Liver (tissue), 9 donors: Measurements from ENCODE around the gene HDLBP. TPM values are rescaled to one million over a fixed set of nuclear protein-coding genes. Genes with fewer than 3 reads are reported as not detected.

Experiments used
- DNase-seq: peaks from one replicate; pipeline ENCODE4 v3.0.0-alpha.2; 2017; ENCODE audit warnings: low spot score
- H3K27ac ChIP-seq, 2 donors: one replicate each; pipeline ENCODE4 v1.7.0; 2013; ENCODE audit warnings: inconsistent platforms in 2 of 2, low read length in 2 of 2, control low read depth in 1 of 2, low read depth in 1 of 2, mild to moderate bottlenecking in 1 of 2
- H3K27me3 ChIP-seq, 4 donors: one replicate each; pipeline versions ENCODE4 v1.6.1 to v1.7.0; 2013; ENCODE audit warnings: low read length in 3 of 4, inconsistent platforms in 1 of 4, mild to moderate bottlenecking in 1 of 4, moderate library complexity in 1 of 4; ENCODE audit not compliant: control insufficient read depth in 4 of 4, insufficient read depth in 4 of 4
- H3K36me3 ChIP-seq, 4 donors: one replicate each; pipeline versions ENCODE4 v1.6.1 to v1.7.0; 2013; ENCODE audit warnings: low read length in 3 of 4, mild to moderate bottlenecking in 3 of 4, low read depth in 1 of 4, moderate library complexity in 1 of 4; ENCODE audit not compliant: control insufficient read depth in 4 of 4, insufficient read depth in 3 of 4
- H3K4me1 ChIP-seq, 4 donors: one replicate each; pipeline versions ENCODE4 v1.6.1 to v1.7.0; 2013; ENCODE audit warnings: low read length in 3 of 4, mild to moderate bottlenecking in 3 of 4, moderate library complexity in 1 of 4; ENCODE audit not compliant: control insufficient read depth in 4 of 4, insufficient read depth in 4 of 4
- H3K4me3 ChIP-seq, 3 donors: one replicate each; pipeline versions ENCODE4 v1.6.1 to v1.7.0; 2013; ENCODE audit warnings: low read length in 3 of 3, control low read depth in 1 of 3, low read depth in 1 of 3, mild to moderate bottlenecking in 1 of 3
- H3K9ac ChIP-seq, 2 donors: one replicate each; pipeline ENCODE4 v1.7.0; 2013; ENCODE audit warnings: low read length in 2 of 2, mild to moderate bottlenecking in 2 of 2, moderate library complexity in 2 of 2, control low read depth in 1 of 2, low read depth in 1 of 2
- H3K9me3 ChIP-seq, 4 donors: one replicate each; pipeline versions ENCODE4 v1.6.1 to v1.7.0; 2013; ENCODE audit warnings: low read length in 3 of 4; ENCODE audit not compliant: control insufficient read depth in 4 of 4
- CTCF ChIP-seq: fragments of 150-350 bp; IDR thresholded peaks from 2 replicates; pipeline ENCODE4 v1.5.1; 2017; ENCODE audit warnings: improper control_type of control experiment, low read depth, low read length; ENCODE audit not compliant: missing input control
- EGR1 ChIP-seq, 2 donors: IDR thresholded peaks; 2 replicates each; pipeline ENCODE4 v1.6.1; 2016 to 2018; ENCODE audit warnings: antibody characterized with exemption in 2 of 2, low read depth in 2 of 2
- FOXA1 ChIP-seq: IDR thresholded peaks from 2 replicates; pipeline ENCODE4 v1.6.1; 2016; ENCODE audit warnings: antibody characterized with exemption
- GABPA ChIP-seq, 2 donors: IDR thresholded peaks in 1 of 2; conservative IDR thresholded peaks in 1 of 2; 2 replicates each; pipeline ENCODE4 v1.6.1; 2016; ENCODE audit warnings: antibody characterized with exemption in 2 of 2, mild to moderate bottlenecking in 1 of 2, moderate library complexity in 1 of 2
- HNF4A ChIP-seq, 2 donors: conservative IDR thresholded peaks; 2 replicates each; pipeline ENCODE4 v1.6.1; 2016; ENCODE audit warnings: antibody characterized with exemption in 2 of 2, mild to moderate bottlenecking in 2 of 2
- HNF4G ChIP-seq: IDR thresholded peaks from 2 replicates; pipeline ENCODE4 v1.6.1; 2016; ENCODE audit warnings: antibody characterized with exemption
- MAX ChIP-seq: IDR thresholded peaks from 2 replicates; pipeline ENCODE4 v1.6.1; 2016; ENCODE audit warnings: antibody characterized with exemption
- NR2F2 ChIP-seq: IDR thresholded peaks from 2 replicates; pipeline ENCODE4 v1.6.1; 2016; ENCODE audit warnings: antibody characterized with exemption
- RAD21 ChIP-seq, 2 donors: IDR thresholded peaks; 2 replicates each; pipeline ENCODE4 v1.6.1; 2016; ENCODE audit warnings: antibody characterized with exemption in 2 of 2, mild to moderate bottlenecking in 2 of 2
- RXRA ChIP-seq, 2 donors: IDR thresholded peaks; 2 replicates each; pipeline ENCODE4 v1.6.1; 2017 to 2018; ENCODE audit warnings: antibody characterized with exemption in 2 of 2, mild to moderate bottlenecking in 1 of 2
- SP1 ChIP-seq: IDR thresholded peaks from 2 replicates; pipeline ENCODE4 v1.6.1; 2018; ENCODE audit warnings: antibody characterized with exemption, mild to moderate bottlenecking
- TAF1 ChIP-seq: conservative IDR thresholded peaks from 2 replicates; pipeline ENCODE4 v1.6.1; 2016; ENCODE audit warnings: antibody characterized with exemption, mild to moderate bottlenecking
- YY1 ChIP-seq: IDR thresholded peaks from 2 replicates; pipeline ENCODE4 v1.6.1; 2016; ENCODE audit warnings: antibody characterized with exemption, mild to moderate bottlenecking
- WGBS: extraction: QIAGEN DNeasy Blood & Tissue Kit; methylation state at CpG from one replicate; pipeline ENCODE4 v1.1.7; 2013; 5-methylcytosine and 5-hydroxymethylcytosine counted together
- polyA plus RNA-seq, 2 donors: library from polyadenylated mRNA; stranded (reverse) in 1 of 2; unstranded in 1 of 2; fragments of 200-250 nt in 1 of 2; fragments of >200 nt in 1 of 2; fragmentation: Nextera tagmentation in 1 of 2; extraction: Ambion mirVana in 1 of 2; gene quantifications; one replicate each; pipeline versions ENCODE4 v1.2.1 to v1.2.3, GENCODE V29; 2013 to 2015
- total RNA-seq, 2 donors: library from RNA; depleted of rRNA; stranded (reverse); fragments of >200 nt; gene quantifications; one replicate each; pipeline ENCODE4 v1.2.3, GENCODE V29; 2014
- TF ChIP-seq, protein P1 (sequence below): IDR thresholded peaks from 2 replicates; pipeline ENCODE4 v1.6.1; 2016; ENCODE audit warnings: antibody characterized with exemption, mild to moderate bottlenecking
- TF ChIP-seq, protein P2 (sequence below): IDR thresholded peaks from 2 replicates; pipeline ENCODE4 v1.6.1; 2016; ENCODE audit warnings: antibody characterized with exemption
- TF ChIP-seq, protein P3 (sequence below): IDR thresholded peaks from 2 replicates; pipeline ENCODE4 v1.6.1; 2016; ENCODE audit warnings: antibody characterized with exemption
- donor health status: healthy.
- donor health status: healthy.
- donor health status: healthy.
- donor health status: healthy.
- donor health status: healthy.

Gene HDLBP
- total and polyA plus RNA-seq, 4 donors: 219 to 580 (median 258) TPM

GRCh38 chr2:241325257-241325656, 9.8 kb upstream of the HDLBP start:
- Histone ChIP-seq H3K27me3 (no peaks in the 10 kb centered on the region), H3K9ac (no peak overlapping the region), H3K27ac (no peak overlapping the region), H3K9me3 (no peaks in the 10 kb centered on the region), H3K4me3 (no peak overlapping the region), H3K4me1 (peaks cover 8 to 17% (median 13%) of the 10 kb centered on the region in 4 donors), H3K36me3 (peaks cover 10 to 13% (median 11%) of the 10 kb centered on the region in 4 donors)
- 95% methylated on average over 1 of the region's 1 CpG for WGBS
- TF ChIP-seq HNF4A (conservative IDR thresholded peaks at IDR 0.05) (no peak), HNF4G (no peak), TAF1 (no peak), MAX (no peak), RXRA (IDR thresholded peaks at IDR 0.05) (no peak), GABPA (IDR thresholded peaks at IDR 0.05 in 1 of 2, conservative IDR thresholded peaks at IDR 0.05 in 1 of 2) (no peak), NR2F2 (no peak), YY1 (no peak)
- no peak for DNase-seq

GRCh38 chr2:241324775-241325174, 9.3 kb upstream of the HDLBP start:
- no peak overlapping the region for H3K4me3 ChIP-seq
- DNase-seq: no peak
- H3K4me1 ChIP-seq: peaks cover 8 to 22% (median 17%) of the 10 kb centered on the region in 4 donors
- no peak overlapping the region for H3K27ac ChIP-seq
- H3K27me3 ChIP-seq: no peaks in the 10 kb centered on the region
- peaks cover 7 to 10% (median 9%) of the 10 kb centered on the region in 4 donors for H3K36me3 ChIP-seq
- TF ChIP-seq, protein P1, sequence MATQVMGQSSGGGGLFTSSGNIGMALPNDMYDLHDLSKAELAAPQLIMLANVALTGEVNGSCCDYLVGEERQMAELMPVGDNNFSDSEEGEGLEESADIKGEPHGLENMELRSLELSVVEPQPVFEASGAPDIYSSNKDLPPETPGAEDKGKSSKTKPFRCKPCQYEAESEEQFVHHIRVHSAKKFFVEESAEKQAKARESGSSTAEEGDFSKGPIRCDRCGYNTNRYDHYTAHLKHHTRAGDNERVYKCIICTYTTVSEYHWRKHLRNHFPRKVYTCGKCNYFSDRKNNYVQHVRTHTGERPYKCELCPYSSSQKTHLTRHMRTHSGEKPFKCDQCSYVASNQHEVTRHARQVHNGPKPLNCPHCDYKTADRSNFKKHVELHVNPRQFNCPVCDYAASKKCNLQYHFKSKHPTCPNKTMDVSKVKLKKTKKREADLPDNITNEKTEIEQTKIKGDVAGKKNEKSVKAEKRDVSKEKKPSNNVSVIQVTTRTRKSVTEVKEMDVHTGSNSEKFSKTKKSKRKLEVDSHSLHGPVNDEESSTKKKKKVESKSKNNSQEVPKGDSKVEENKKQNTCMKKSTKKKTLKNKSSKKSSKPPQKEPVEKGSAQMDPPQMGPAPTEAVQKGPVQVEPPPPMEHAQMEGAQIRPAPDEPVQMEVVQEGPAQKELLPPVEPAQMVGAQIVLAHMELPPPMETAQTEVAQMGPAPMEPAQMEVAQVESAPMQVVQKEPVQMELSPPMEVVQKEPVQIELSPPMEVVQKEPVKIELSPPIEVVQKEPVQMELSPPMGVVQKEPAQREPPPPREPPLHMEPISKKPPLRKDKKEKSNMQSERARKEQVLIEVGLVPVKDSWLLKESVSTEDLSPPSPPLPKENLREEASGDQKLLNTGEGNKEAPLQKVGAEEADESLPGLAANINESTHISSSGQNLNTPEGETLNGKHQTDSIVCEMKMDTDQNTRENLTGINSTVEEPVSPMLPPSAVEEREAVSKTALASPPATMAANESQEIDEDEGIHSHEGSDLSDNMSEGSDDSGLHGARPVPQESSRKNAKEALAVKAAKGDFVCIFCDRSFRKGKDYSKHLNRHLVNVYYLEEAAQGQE: no peak
- TF ChIP-seq, protein P2, sequence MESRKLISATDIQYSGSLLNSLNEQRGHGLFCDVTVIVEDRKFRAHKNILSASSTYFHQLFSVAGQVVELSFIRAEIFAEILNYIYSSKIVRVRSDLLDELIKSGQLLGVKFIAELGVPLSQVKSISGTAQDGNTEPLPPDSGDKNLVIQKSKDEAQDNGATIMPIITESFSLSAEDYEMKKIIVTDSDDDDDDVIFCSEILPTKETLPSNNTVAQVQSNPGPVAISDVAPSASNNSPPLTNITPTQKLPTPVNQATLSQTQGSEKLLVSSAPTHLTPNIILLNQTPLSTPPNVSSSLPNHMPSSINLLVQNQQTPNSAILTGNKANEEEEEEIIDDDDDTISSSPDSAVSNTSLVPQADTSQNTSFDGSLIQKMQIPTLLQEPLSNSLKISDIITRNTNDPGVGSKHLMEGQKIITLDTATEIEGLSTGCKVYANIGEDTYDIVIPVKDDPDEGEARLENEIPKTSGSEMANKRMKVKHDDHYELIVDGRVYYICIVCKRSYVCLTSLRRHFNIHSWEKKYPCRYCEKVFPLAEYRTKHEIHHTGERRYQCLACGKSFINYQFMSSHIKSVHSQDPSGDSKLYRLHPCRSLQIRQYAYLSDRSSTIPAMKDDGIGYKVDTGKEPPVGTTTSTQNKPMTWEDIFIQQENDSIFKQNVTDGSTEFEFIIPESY: no peak
- TF ChIP-seq HNF4G: no peak
- TF ChIP-seq RAD21 (IDR thresholded peaks at IDR 0.05): no peak
- TF ChIP-seq SP1: no peak
- TF ChIP-seq NR2F2: no peak
- no peak for TF ChIP-seq YY1
- TF ChIP-seq, protein P3, sequence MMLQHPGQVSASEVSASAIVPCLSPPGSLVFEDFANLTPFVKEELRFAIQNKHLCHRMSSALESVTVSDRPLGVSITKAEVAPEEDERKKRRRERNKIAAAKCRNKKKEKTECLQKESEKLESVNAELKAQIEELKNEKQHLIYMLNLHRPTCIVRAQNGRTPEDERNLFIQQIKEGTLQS: no peak
- no peak for TF ChIP-seq EGR1 (IDR thresholded peaks at IDR 0.05; ENCODE audit: low read depth in 2 of 2)
- TF ChIP-seq TAF1: no peak
- TF ChIP-seq GABPA (IDR thresholded peaks at IDR 0.05 in 1 of 2, conservative IDR thresholded peaks at IDR 0.05 in 1 of 2): no peak
- TF ChIP-seq FOXA1: no peak
- TF ChIP-seq HNF4A (conservative IDR thresholded peaks at IDR 0.05): no peak
- TF ChIP-seq CTCF: no peak
- H3K9me3 ChIP-seq: no peaks in the 10 kb centered on the region
- H3K9ac ChIP-seq: no peak overlapping the region
